Kidney (tissue), 14 donors: ENCODE data around the gene CEP72. TPM values are rescaled to one million over a fixed set of nuclear protein-coding genes. Genes with fewer than 3 reads are reported as not detected.

ENCODE experiments used
- DNase-seq, 5 donors: peaks; one replicate each; pipeline ENCODE4 v3.0.0-alpha.2; 2013 to 2020
- FAIRE-seq: peaks from 2 replicates; lab custom pipeline; 2012; peaks lifted over from hg19 to GRCh38; lab: Jason Lieb, UNC
- H3K27ac ChIP-seq, 2 donors: one replicate each; pipeline ENCODE4 v1.7.0; 2013; ENCODE audit warnings: low read depth in 2 of 2, low read length in 2 of 2, inconsistent platforms in 1 of 2
- H3K27me3 ChIP-seq: one replicate; pipeline ENCODE4 v1.7.1; 2013; ENCODE audit warnings: low read length, inconsistent platforms; ENCODE audit not compliant: control insufficient read depth, insufficient read depth
- H3K36me3 ChIP-seq, 3 donors: one replicate each; pipeline versions ENCODE4 v1.7.0 to v1.7.1; 2013; ENCODE audit warnings: low read length in 3 of 3, control low read depth in 1 of 3, inconsistent platforms in 1 of 3; ENCODE audit not compliant: insufficient read depth in 3 of 3, control insufficient read depth in 2 of 3
- H3K4me1 ChIP-seq, 3 donors: one replicate each; pipeline versions ENCODE4 v1.7.0 to v1.7.1; 2013; ENCODE audit warnings: low read length in 3 of 3, inconsistent platforms in 1 of 3, low read depth in 1 of 3; ENCODE audit not compliant: control insufficient read depth in 2 of 3, insufficient read depth in 2 of 3
- H3K4me3 ChIP-seq, 3 donors: one replicate each; pipeline versions ENCODE4 v1.7.0 to v1.8.1; 2013; ENCODE audit warnings: low read length in 3 of 3, control low read depth in 1 of 3, inconsistent platforms in 1 of 3
- H3K9ac ChIP-seq, 3 donors: one replicate each; pipeline versions ENCODE4 v1.7.0 to v1.7.1; 2013; ENCODE audit warnings: low read length in 3 of 3, control low read depth in 1 of 3, inconsistent platforms in 1 of 3
- H3K9me3 ChIP-seq, 3 donors: one replicate each; pipeline versions ENCODE4 v1.7.0 to v1.7.1; 2013; ENCODE audit warnings: low read length in 3 of 3, control low read depth in 1 of 3, inconsistent platforms in 1 of 3; ENCODE audit not compliant: control insufficient read depth in 2 of 3, insufficient read depth in 1 of 3
- CTCF ChIP-seq: IDR thresholded peaks from 3 replicates; pipeline ENCODE4 v1.5.1; 2012; ENCODE audit warnings: mild to moderate bottlenecking, moderate library complexity, borderline replicate concordance; ENCODE audit not compliant: insufficient read depth; ENCODE audit errors: extremely low read depth
- intact Hi-C: fragments of 100-400 bp; cut with DNase I; formaldehyde crosslinking; loops from one replicate; pipeline ENCODE4 v1.11.1; 2022
- polyA plus RNA-seq: library from polyadenylated mRNA; stranded (reverse); fragments of 350-450 nt; fragmentation: Illumina TruSeq; extraction: RNeasy Lipid Tissue Mini Kit (QIAGEN cat#74804); gene quantifications from one replicate; pipeline ENCODE4 v1.2.3, GENCODE V29; 2014; ENCODE audit warnings: low read depth, low replicate concordance; ENCODE audit not compliant: insufficient read depth
- total RNA-seq: library from RNA; stranded (reverse); fragmentation: NEBNext Ultra II Directional; extraction: Animal tissue kit (Norgen Biotek cat#: 25700); gene quantifications from one replicate; pipeline ENCODE4 v1.2.1, GENCODE V29; 2021
- donor health status: control.
- donor health status: control.
- donor health status: control.
- donor health status: control.
- donor health status: control.
- donor health status: DM: yes; HTN: yes; CAD: no.
- donor health status: Normal renal cell carcinoma (clear cell type).

CEP72 gene
- total and polyA plus RNA-seq, 2 donors from 2014 or later, result 1.1 to 7.8 TPM

- H3K36me3 ChIP-seq, result peaks cover 0 to 9% (median 4%) of the 10 kb centered on the region in 3 donors
- H3K4me3 ChIP-seq, result no peak overlapping the region
- no peaks in the 10 kb centered on the region for H3K27me3 ChIP-seq
- no peak overlapping the region for H3K27ac ChIP-seq
- no peaks in the 10 kb centered on the region for H3K9me3 ChIP-seq
- H3K9ac ChIP-seq, result no peak overlapping the region
- intact Hi-C loops, result loop anchor here (10.0 kb wide), 1 partner anchor 243 kb away; no protein-coding TSS in a partner anchor
- no peaks in the 10 kb centered on the region for H3K4me1 ChIP-seq
- no peak for TF ChIP-seq CTCF
- no peak for FAIRE-seq
- peak in 1 of 5 donors; percentile 69 for DNase-seq
Observed at GRCh38 chr5:661891-662750, 50.0 kb downstream of the CEP72 start.

GRCh38 chr5:662751-663435 is 50.8 kb downstream of the CEP72 start:
- no peak overlapping the region for H3K4me3 ChIP-seq
- no peak for TF ChIP-seq CTCF
- FAIRE-seq, result no peak
- no peaks in the 10 kb centered on the region for H3K27me3 ChIP-seq
- H3K9me3 ChIP-seq, result no peaks in the 10 kb centered on the region
- no peaks in the 10 kb centered on the region for H3K4me1 ChIP-seq
- peaks cover 0 to 4% (median 4%) of the 10 kb centered on the region in 3 donors for H3K36me3 ChIP-seq
- intact Hi-C loops, result loop anchor here (10.0 kb wide), 1 partner anchor 242 kb away; no protein-coding TSS in a partner anchor
- H3K9ac ChIP-seq, result no peak overlapping the region
- H3K27ac ChIP-seq, result no peak overlapping the region
- DNase-seq, result peak in 1 of 5 donors; percentile 56

GRCh38 chr5:663436-664342 is 51.5 kb downstream of the CEP72 start:
- H3K27ac ChIP-seq, result no peak overlapping the region
- no peak for TF ChIP-seq CTCF
- peak in 1 of 5 donors; percentile 71 for DNase-seq
- H3K36me3 ChIP-seq, result peaks cover 0 to 4% (median 2%) of the 10 kb centered on the region in 3 donors
- no peak overlapping the region for H3K9ac ChIP-seq
- no peak for FAIRE-seq
- intact Hi-C loops, result loop anchor here (10.0 kb wide), 1 partner anchor 241 kb away; no protein-coding TSS in a partner anchor
- H3K9me3 ChIP-seq, result no peaks in the 10 kb centered on the region
- no peak overlapping the region for H3K4me3 ChIP-seq
- H3K4me1 ChIP-seq, result no peaks in the 10 kb centered on the region
- H3K27me3 ChIP-seq, result no peaks in the 10 kb centered on the region
